Measurements from ENCODE around the gene ST3GAL2. TPM values are rescaled to one million over a fixed set of nuclear protein-coding genes. Genes with fewer than 3 reads are reported as not detected.

ST3GAL2 gene
- total and polyA plus RNA-seq, 2 donors (not counting 3 experiments of a cell fraction or from before 2014, with no cell fraction given), result 23.0 to 50.4 TPM

GRCh38 chr16:70465999-70466804, 27.3 kb upstream of the ST3GAL2 start:
- H3K79me2 ChIP-seq (ENCODE audit: control insufficient read depth, insufficient read depth, low read length), result no peaks in the 10 kb centered on the region
- H3K4me2 ChIP-seq (ENCODE audit: insufficient read depth, low read length), result no peak overlapping the region
- DNase-seq (ENCODE audit: low read depth, low spot score) (no peak), FAIRE-seq (no peak)
- no peak overlapping the region for H3K9ac ChIP-seq (replicated peaks; ENCODE audit: extremely low read depth, insufficient read depth, low read length)
- H2AFZ ChIP-seq (ENCODE audit: low read depth, low read length), result no peak overlapping the region
- TF ChIP-seq POLR2A (IDR thresholded peaks at IDR 0.05; ENCODE audit: low read depth, low read length), result no peak
- no peak for TF ChIP-seq GATA2 (IDR thresholded peaks at IDR 0.05; ENCODE audit: insufficient read depth, insufficient read length, low read depth, low read length)
- TF ChIP-seq CTCF (IDR thresholded peaks at IDR 0.05; ENCODE audit: extremely low read depth in 1 of 2, insufficient read depth in 1 of 2, low read depth in 1 of 2, low read length in 2 of 2), result no peak
- TF ChIP-seq POLR2AphosphoS5 (IDR thresholded peaks at IDR 0.05; ENCODE audit: insufficient read depth, low read depth, low read length), result no peak
- TF ChIP-seq JUN (IDR thresholded peaks at IDR 0.05; ENCODE audit: borderline replicate concordance, insufficient read depth, insufficient read length, low read depth), result no peak
- TF ChIP-seq FOS (IDR thresholded peaks at IDR 0.05; ENCODE audit: borderline replicate concordance, insufficient read depth, low read length), result no peak
- ChIA-PET POLR2A (no interaction called here), CTCF (no interaction called here)
- no peaks in the 10 kb centered on the region for H4K20me1 ChIP-seq (replicated peaks; ENCODE audit: control insufficient read depth, extremely low read depth, insufficient read depth, low read length)
- H3K27me3 ChIP-seq (ENCODE audit: control insufficient read depth in 2 of 2, insufficient read depth in 2 of 2, low read length in 2 of 2), result no peaks in the 10 kb centered on the region
- H3K4me3 ChIP-seq (replicated peaks in 1 of 3; ENCODE audit: insufficient read depth in 1 of 3, low read depth in 1 of 3, low read length in 3 of 3), result no peak overlapping the region
- no peak overlapping the region for H3K27ac ChIP-seq (ENCODE audit: insufficient read depth, low read depth, low read length)
- no peaks in the 10 kb centered on the region for H3K4me1 ChIP-seq (ENCODE audit: control insufficient read depth, extremely low read depth, insufficient read depth, low read length)
- no peaks in the 10 kb centered on the region for H3K9me1 ChIP-seq (replicated peaks; ENCODE audit: control insufficient read depth, extremely low read depth, insufficient read depth, low read length)
- BruUV-seq (replicated peaks), result no TSS peak
- no peaks in the 10 kb centered on the region for H3K9me3 ChIP-seq (replicated peaks; ENCODE audit: control insufficient read depth, insufficient read depth, low read length)
- peaks cover 0 to 7% of the 10 kb centered on the region in 2 experiments for H3K36me3 ChIP-seq (ENCODE audit: control insufficient read depth in 2 of 2, extremely low read depth in 1 of 2, insufficient read depth in 2 of 2, low read length in 2 of 2)
- dilution Hi-C loops (cut with MboI; ENCODE audit: extremely low pct_ligation_motif_present, low sequenced_read_pairs), result no loop called here
- intact Hi-C loops (cut with micrococcal nuclease), result no loop called here

Data from endothelial cell of umbilical vein (primary cell).